MM.1S (cell line): Measurements from ENCODE around the gene VPS8.

ENCODE experiments used
- CTCF ChIP-seq: fragments of 300-600 bp; sonication (generic); IDR thresholded peaks from 2 replicates; pipeline ENCODE4 v1.5.1; 2016; ENCODE audit warnings: antibody characterized with exemption, low read length, mixed read lengths
- EZH2 ChIP-seq: fragments of 300-600 bp; sonication (generic); optimal IDR thresholded peaks from 2 replicates; pipeline ENCODE3; 2017; ENCODE audit warnings: low read depth, mild to moderate bottlenecking, antibody characterized with exemption, low read length, mixed read lengths

GRCh38 chr3:184924547-184924946 is 112.6 kb downstream of the VPS8 start:
- TF ChIP-seq CTCF: no peak
- TF ChIP-seq EZH2: no peak
